Hepatocyte (in vitro differentiated cells): ENCODE measurements around the gene SMAD3. TPM values are rescaled to one million over a fixed set of nuclear protein-coding genes. Genes with fewer than 3 reads are reported as not detected.

Experiments used
- DNase-seq: peaks from one replicate; pipeline ENCODE4 v3.0.0-alpha.2; 2016; ENCODE audit warnings: low spot score
- H2AFZ ChIP-seq: fragments of 200-600 bp; sonication (generic); 2 replicates; pipeline ENCODE4 v1.6.0; 2016; ENCODE audit warnings: antibody characterized with exemption, mild to moderate bottlenecking
- H3K27ac ChIP-seq: fragments of 200-600 bp; sonication (generic); 2 replicates; pipeline ENCODE4 v1.5.1; 2016; ENCODE audit warnings: mild to moderate bottlenecking
- H3K27me3 ChIP-seq: fragments of 200-600 bp; sonication (generic); 2 replicates; pipeline ENCODE4 v1.6.1; 2016
- H3K36me3 ChIP-seq: fragments of 200-600 bp; sonication (generic); replicated peaks from 2 replicates; pipeline ENCODE4 v1.5.1; 2016; ENCODE audit warnings: low read depth; ENCODE audit not compliant: insufficient read depth
- H3K4me1 ChIP-seq: fragments of 200-600 bp; sonication (generic); 2 replicates; pipeline ENCODE4 v1.5.1; 2016; ENCODE audit warnings: mild to moderate bottlenecking, moderate library complexity; ENCODE audit not compliant: insufficient read depth
- H3K4me2 ChIP-seq: fragments of 200-600 bp; sonication (generic); 2 replicates; pipeline ENCODE4 v1.6.0; 2016
- H3K4me3 ChIP-seq: fragments of 200-600 bp; sonication (generic); 2 replicates; pipeline ENCODE4 v1.5.1; 2016; ENCODE audit warnings: mild to moderate bottlenecking
- H3K79me2 ChIP-seq: fragments of 200-600 bp; sonication (generic); 2 replicates; pipeline ENCODE4 v1.6.0; 2017; ENCODE audit warnings: mild to moderate bottlenecking
- H3K9me2 ChIP-seq: fragments of 200-600 bp; sonication (generic); replicated peaks from 2 replicates; pipeline ENCODE4 v1.6.0; 2017; ENCODE audit warnings: mild to moderate bottlenecking; ENCODE audit not compliant: insufficient read depth
- H3K9me3 ChIP-seq: fragments of 200-600 bp; sonication (generic); 2 replicates; pipeline ENCODE4 v1.5.1; 2016; ENCODE audit warnings: low read depth, mild to moderate bottlenecking
- H4K20me1 ChIP-seq: fragments of 200-600 bp; sonication (generic); 2 replicates; pipeline ENCODE4 v1.6.0; 2016; ENCODE audit warnings: mild to moderate bottlenecking; ENCODE audit not compliant: insufficient read depth, poor library complexity, severe bottlenecking
- CTCF ChIP-seq: fragments of 200-600 bp; sonication (generic); IDR thresholded peaks from 2 replicates; pipeline ENCODE4 v1.5.1; 2016; ENCODE audit warnings: antibody characterized with exemption, mild to moderate bottlenecking; ENCODE audit not compliant: poor library complexity
- EZH2 ChIP-seq: fragments of 200-600 bp; sonication (generic); IDR thresholded peaks from 2 replicates; pipeline ENCODE4 v1.6.1; 2016; ENCODE audit warnings: antibody characterized with exemption, mild to moderate bottlenecking, borderline replicate concordance
- EZH2phosphoT487 ChIP-seq: fragments of 200-600 bp; sonication (generic); IDR thresholded peaks from one replicate; pipeline ENCODE4 v1.6.1; 2018; ENCODE audit warnings: antibody characterized with exemption, mild to moderate bottlenecking, low read depth, moderate library complexity; ENCODE audit not compliant: unreplicated experiment, severe bottlenecking
- WGBS: methylation state at CpG from one replicate; pipeline ENCODE4 v1.1.6; 2016; ENCODE audit warnings: low lambda C conversion rate; ENCODE audit errors: missing lambda C conversion rate; 5-methylcytosine and 5-hydroxymethylcytosine counted together
- polyA plus RNA-seq: library from polyadenylated mRNA; unstranded; fragments of >200 nt; fragmentation: Nextera tagmentation; extraction: Ambion mirVana; gene quantifications from 2 replicates; pipeline ENCODE4 v1.2.1, GENCODE V29; 2016
- total RNA-seq: library from RNA; depleted of rRNA; stranded (reverse); fragments of >200 nt; gene quantifications from 2 replicates; pipeline ENCODE4 v1.2.3, GENCODE V29; 2014

The SMAD3 gene
- total and polyA plus RNA-seq, 2 experiments from 2014 or later, result 24.7 to 32.2 TPM

- no peak for DNase-seq
- Histone ChIP-seq H3K36me3 (no peaks in the 10 kb centered on the region), H4K20me1 (peaks cover 48% of the 10 kb centered on the region), H3K27me3 (no peaks in the 10 kb centered on the region), H3K4me1 (peaks cover 57% of the 10 kb centered on the region), H3K4me3 (no peak overlapping the region), H3K9me3 (no peaks in the 10 kb centered on the region), H2AFZ (no peak overlapping the region), H3K4me2 (no peak overlapping the region), H3K9me2 (no peaks in the 10 kb centered on the region), H3K79me2 (peaks cover 94% of the 10 kb centered on the region), H3K27ac (no peak overlapping the region)
- 73% methylated on average over 4 of the region's 4 CpGs for WGBS
- TF ChIP-seq EZH2 (no peak), EZH2phosphoT487 (no peak), CTCF (no peak)
Measured at GRCh38 chr15:67133026-67133425, 67.6 kb downstream of the SMAD3 start.

- peaks cover 54% of the 10 kb centered on the region for H4K20me1 ChIP-seq
- no peaks in the 10 kb centered on the region for H3K27me3 ChIP-seq
- no peak for DNase-seq
- H3K4me2 ChIP-seq, result peak overlapping the region; percentile 44
- no peak overlapping the region for H2AFZ ChIP-seq
- H3K9me3 ChIP-seq, result no peaks in the 10 kb centered on the region
- H3K36me3 ChIP-seq, result no peaks in the 10 kb centered on the region
- TF ChIP-seq EZH2 (no peak), CTCF (no peak), EZH2phosphoT487 (no peak)
- 49% methylated on average over 3 of the region's 3 CpGs for WGBS
- no peak overlapping the region for H3K4me3 ChIP-seq
- H3K79me2 ChIP-seq, result peaks cover 94% of the 10 kb centered on the region
- H3K9me2 ChIP-seq, result no peaks in the 10 kb centered on the region
- H3K4me1 ChIP-seq, result peaks cover 57% of the 10 kb centered on the region
- peak overlapping the region; percentile 85 for H3K27ac ChIP-seq
Measured at GRCh38 chr15:67133738-67134066, 68.3 kb downstream of the SMAD3 start.

- peaks cover 94% of the 10 kb centered on the region for H3K79me2 ChIP-seq
- peaks cover 58% of the 10 kb centered on the region for H3K4me1 ChIP-seq
- no peaks in the 10 kb centered on the region for H3K9me2 ChIP-seq
- TF ChIP-seq EZH2phosphoT487 (no peak), CTCF (no peak), EZH2 (no peak)
- H3K27me3 ChIP-seq, result no peaks in the 10 kb centered on the region
- peak overlapping the region; percentile 44 for H3K4me2 ChIP-seq
- 39% methylated on average over 13 of the region's 13 CpGs for WGBS
- H4K20me1 ChIP-seq, result peaks cover 53% of the 10 kb centered on the region
- H3K9me3 ChIP-seq, result no peaks in the 10 kb centered on the region
- no peak overlapping the region for H2AFZ ChIP-seq
- DNase-seq, result peak; percentile 51
- H3K4me3 ChIP-seq, result no peak overlapping the region
- no peaks in the 10 kb centered on the region for H3K36me3 ChIP-seq
- H3K27ac ChIP-seq, result peak overlapping the region; percentile 85
Measured at GRCh38 chr15:67134067-67134838, 68.9 kb downstream of the SMAD3 start.
